GM12878 (cell line): ENCODE results near the gene SELENBP1. TPM values are rescaled to one million over a fixed set of nuclear protein-coding genes. Genes with fewer than 3 reads are reported as not detected.

ENCODE experiments used
- CREM ChIP-seq: IDR thresholded peaks from 2 replicates; pipeline ENCODE4 v1.6.1; 2014; ENCODE audit warnings: antibody characterized with exemption, low read depth
- E2F8 ChIP-seq: fragments of 450-650 bp; IDR thresholded peaks from 2 replicates; pipeline ENCODE4 v1.6.1; 2018; ENCODE audit warnings: mild to moderate bottlenecking, low read depth, moderate library complexity; ENCODE audit not compliant: partially characterized antibody
- ESRRA ChIP-seq: IDR thresholded peaks from 2 replicates; pipeline ENCODE4 v1.6.1; 2012; ENCODE audit warnings: mild to moderate bottlenecking, low read length, improper control_type of control experiment
- FOXK2 ChIP-seq: fragments of 450-650 bp; IDR thresholded peaks from 2 replicates; pipeline ENCODE4 v1.6.1; 2017; ENCODE audit warnings: mild to moderate bottlenecking, moderate library complexity
- MEF2A ChIP-seq: IDR thresholded peaks from 2 replicates; pipeline ENCODE4 v1.6.1; 2011; ENCODE audit warnings: low read depth, mild to moderate bottlenecking, low read length, moderate library complexity; ENCODE audit not compliant: insufficient read depth
- NR2C1 ChIP-seq: fragments of 450-650 bp; IDR thresholded peaks from 2 replicates; pipeline ENCODE4 v1.6.1; 2017; ENCODE audit warnings: antibody characterized with exemption, mild to moderate bottlenecking, moderate library complexity
- PAX5 ChIP-seq: IDR thresholded peaks from 2 replicates; pipeline ENCODE4 v1.6.1; 2011; ENCODE audit warnings: low read depth, low read length, borderline replicate concordance
- PAX8 ChIP-seq: fragments of 450-650 bp; IDR thresholded peaks from 2 replicates; pipeline ENCODE4 v1.6.1; 2017; ENCODE audit warnings: mild to moderate bottlenecking, moderate library complexity
- POLR2AphosphoS2 ChIP-seq: IDR thresholded peaks from 2 replicates; pipeline ENCODE4 v1.6.1; 2011; ENCODE audit warnings: low read depth, mild to moderate bottlenecking, low read length, improper control_type of control experiment, moderate library complexity
- POU2F2 ChIP-seq: IDR thresholded peaks from 3 replicates; pipeline ENCODE4 v1.6.1; 2011; ENCODE audit warnings: low read depth, mild to moderate bottlenecking, low read length, borderline replicate concordance
- RBBP5 ChIP-seq: fragments of 200-600 bp; sonication (generic); conservative IDR thresholded peaks from 2 replicates; pipeline ENCODE4 v1.6.1; 2016
- SMAD5 ChIP-seq: IDR thresholded peaks from 2 replicates; pipeline ENCODE4 v1.6.1; 2016; ENCODE audit warnings: antibody characterized with exemption, low read depth
- SMARCA5 ChIP-seq: fragments of 450-650 bp; IDR thresholded peaks from 2 replicates; pipeline ENCODE4 v1.6.1; 2017; ENCODE audit warnings: mild to moderate bottlenecking
- TARDBP ChIP-seq: IDR thresholded peaks from 2 replicates; pipeline ENCODE4 v1.6.1; 2016; ENCODE audit warnings: borderline replicate concordance
- YY1 ChIP-seq: IDR thresholded peaks from 2 replicates; pipeline ENCODE4 v1.6.1; 2011; ENCODE audit warnings: low read depth, mild to moderate bottlenecking, low read length
- ZBTB40 ChIP-seq: fragments of 450-650 bp; IDR thresholded peaks from 2 replicates; pipeline ENCODE4 v1.6.1; 2016; ENCODE audit warnings: mild to moderate bottlenecking, moderate library complexity, borderline replicate concordance
- ZNF24 ChIP-seq: fragments of 450-650 bp; IDR thresholded peaks from 2 replicates; pipeline ENCODE4 v1.6.1; 2017; ENCODE audit warnings: antibody characterized with exemption, mild to moderate bottlenecking
- ZNF384 ChIP-seq: IDR thresholded peaks from 2 replicates; pipeline ENCODE4 v1.6.1; 2012; ENCODE audit warnings: low read depth, mild to moderate bottlenecking, low read length, improper control_type of control experiment, borderline replicate concordance
- polyA plus RNA-seq, 11 experiments: library from polyadenylated mRNA; depleted of rRNA in 4 of 11; unstranded in 6 of 11; stranded (reverse) in 5 of 11; fragments of >200 nt; fragmentation: Nextera tagmentation in 4 of 11; fragmentation: Illumina TruSeq in 1 of 11; extraction: Ambion mirVana in 4 of 11; extraction: Trizol in 1 of 11; gene quantifications; 1 replicate in 1 of 11; 2 replicates in 10 of 11; pipeline versions ENCODE4 v1.2.1 to v1.2.3, GENCODE V29; 2011 to 2016; ENCODE audit warnings: inconsistent platforms in 2 of 11, missing spikeins in 2 of 11, low read depth in 1 of 11
- total RNA-seq, 4 experiments: library from RNA; depleted of rRNA in 3 of 4; stranded (reverse); fragments of >200 nt in 3 of 4; fragmentation: Illumina TruSeq in 1 of 4; extraction: Trizol in 1 of 4; gene quantifications; 2 replicates each; pipeline versions ENCODE4 v1.2.1 to v1.2.3, GENCODE V29; 2013 to 2021
- TF ChIP-seq, protein P1 (sequence below): fragments of 450-650 bp; IDR thresholded peaks from 2 replicates; pipeline ENCODE4 v1.6.1; 2017; ENCODE audit warnings: mild to moderate bottlenecking, moderate library complexity

Gene SELENBP1
- total and polyA plus RNA-seq, 10 of the 15 experiments (the other 5 are each of a cell fraction or from before 2014, with no cell fraction given) = 0.41 TPM; not detected in 9

GRCh38 chr1:151399324-151400171 lies 27.0 kb upstream of the SELENBP1 start, which contains the start of gene PSMB4 (continued):
- TF ChIP-seq, protein P1, sequence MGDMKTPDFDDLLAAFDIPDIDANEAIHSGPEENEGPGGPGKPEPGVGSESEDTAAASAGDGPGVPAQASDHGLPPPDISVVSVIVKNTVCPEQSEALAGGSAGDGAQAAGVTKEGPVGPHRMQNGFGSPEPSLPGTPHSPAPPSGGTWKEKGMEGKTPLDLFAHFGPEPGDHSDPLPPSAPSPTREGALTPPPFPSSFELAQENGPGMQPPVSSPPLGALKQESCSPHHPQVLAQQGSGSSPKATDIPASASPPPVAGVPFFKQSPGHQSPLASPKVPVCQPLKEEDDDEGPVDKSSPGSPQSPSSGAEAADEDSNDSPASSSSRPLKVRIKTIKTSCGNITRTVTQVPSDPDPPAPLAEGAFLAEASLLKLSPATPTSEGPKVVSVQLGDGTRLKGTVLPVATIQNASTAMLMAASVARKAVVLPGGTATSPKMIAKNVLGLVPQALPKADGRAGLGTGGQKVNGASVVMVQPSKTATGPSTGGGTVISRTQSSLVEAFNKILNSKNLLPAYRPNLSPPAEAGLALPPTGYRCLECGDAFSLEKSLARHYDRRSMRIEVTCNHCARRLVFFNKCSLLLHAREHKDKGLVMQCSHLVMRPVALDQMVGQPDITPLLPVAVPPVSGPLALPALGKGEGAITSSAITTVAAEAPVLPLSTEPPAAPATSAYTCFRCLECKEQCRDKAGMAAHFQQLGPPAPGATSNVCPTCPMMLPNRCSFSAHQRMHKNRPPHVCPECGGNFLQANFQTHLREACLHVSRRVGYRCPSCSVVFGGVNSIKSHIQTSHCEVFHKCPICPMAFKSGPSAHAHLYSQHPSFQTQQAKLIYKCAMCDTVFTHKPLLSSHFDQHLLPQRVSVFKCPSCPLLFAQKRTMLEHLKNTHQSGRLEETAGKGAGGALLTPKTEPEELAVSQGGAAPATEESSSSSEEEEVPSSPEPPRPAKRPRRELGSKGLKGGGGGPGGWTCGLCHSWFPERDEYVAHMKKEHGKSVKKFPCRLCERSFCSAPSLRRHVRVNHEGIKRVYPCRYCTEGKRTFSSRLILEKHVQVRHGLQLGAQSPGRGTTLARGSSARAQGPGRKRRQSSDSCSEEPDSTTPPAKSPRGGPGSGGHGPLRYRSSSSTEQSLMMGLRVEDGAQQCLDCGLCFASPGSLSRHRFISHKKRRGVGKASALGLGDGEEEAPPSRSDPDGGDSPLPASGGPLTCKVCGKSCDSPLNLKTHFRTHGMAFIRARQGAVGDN = no peak; the same call in 1 of the 2 replicates
- TF ChIP-seq NR2C1 (peak; percentile 94), ESRRA (no peak), FOXK2 (no peak), ZBTB40 (peak; percentile 96), PAX8 (0 out of 2 replicates have a peak, but pooled peaks have one; percentile 77), PAX5 (0 out of 2 replicates have a peak, but pooled peaks have one; percentile 14), POU2F2 (peak; percentile 58; the same call in 2 of the 3 replicates), ZNF384 (peak; percentile 66), RBBP5 (no peak), MEF2A (no peak), E2F8 (peak; percentile 83), SMAD5 (peak; percentile 88; the same call in 1 of the 2 replicates), SMARCA5 (0 out of 2 replicates have a peak, but pooled peaks have one; percentile 64), ZNF24 (0 out of 2 replicates have a peak, but pooled peaks have one; percentile 66), YY1 (peak; percentile 100), CREM (peak; percentile 94), TARDBP (no peak), POLR2AphosphoS2 (peak; percentile 83)
